Caco-2 (cell line): ENCODE data around the gene YJEFN3. TPM values are rescaled to one million over a fixed set of nuclear protein-coding genes. Genes with fewer than 3 reads are reported as not detected.

ENCODE experiments used
- BruUV-seq: library from RNA; stranded (reverse); fragments of 400-500 nt; replicated peaks from 2 replicates; lab custom pipeline; 2021; lab: Mats Ljungman, UMichigan
- CTCF ChIA-PET: fragments of 300-600 bp; sonication (Branson Sonifier 250); formaldehyde crosslinking; loops from one replicate; lab custom pipeline; 2022; ENCODE audit warnings: antibody characterized with exemption; lab: Charles Lee
- POLR2A ChIA-PET: fragments of 300-600 bp; sonication (Branson Sonifier 250); formaldehyde crosslinking; loops from one replicate; lab custom pipeline; 2022; ENCODE audit warnings: antibody characterized with exemption; lab: Charles Lee
- DNase-seq, 2 experiments: peaks; one replicate each; pipeline versions ENCODE4 v3.0.0 to v3.0.0-alpha.2; 2020 to 2022
- H3K27me3 ChIP-seq: replicated peaks from 2 replicates; pipeline ENCODE4 v1.6.0; 2011; ENCODE audit warnings: low read length; ENCODE audit not compliant: control insufficient read depth, insufficient read depth
- H3K36me3 ChIP-seq: 2 replicates; pipeline ENCODE4 v1.5.1; 2011; ENCODE audit warnings: low read length; ENCODE audit not compliant: control insufficient read depth, insufficient read depth
- H3K4me1 ChIP-seq: fragments of 250-450 bp; sonication (Bioruptor Pico); 2 replicates; pipeline ENCODE4 v1.5.1; 2020; ENCODE audit warnings: mild to moderate bottlenecking
- H3K4me3 ChIP-seq: 2 replicates; pipeline ENCODE4 v1.5.1; 2011; ENCODE audit warnings: low read depth, mild to moderate bottlenecking, control low read depth, low read length
- H3K9me3 ChIP-seq: fragments of 250-450 bp; sonication (Bioruptor Pico); 2 replicates; pipeline ENCODE4 v1.5.1; 2020; ENCODE audit warnings: mild to moderate bottlenecking, moderate library complexity
- H3K27ac Mint-ChIP-seq: one replicate; pipeline ENCODE4 v1.8.0; 2022; ENCODE audit warnings: mixed read lengths; ENCODE audit not compliant: unreplicated experiment
- H3K27me3 Mint-ChIP-seq: one replicate; pipeline ENCODE4 v1.8.0; 2022; ENCODE audit warnings: mixed read lengths; ENCODE audit not compliant: insufficient read depth, unreplicated experiment
- H3K36me3 Mint-ChIP-seq: one replicate; pipeline ENCODE4 v1.8.0; 2022; ENCODE audit warnings: mild to moderate bottlenecking, mixed read lengths; ENCODE audit not compliant: insufficient read depth, unreplicated experiment
- H3K4me1 Mint-ChIP-seq: one replicate; pipeline ENCODE4 v1.8.0; 2022; ENCODE audit warnings: low read depth, mixed read lengths; ENCODE audit not compliant: unreplicated experiment
- H3K4me3 Mint-ChIP-seq: one replicate; pipeline ENCODE4 v1.8.0; 2022; ENCODE audit warnings: mild to moderate bottlenecking, moderate library complexity, mixed read lengths; ENCODE audit not compliant: unreplicated experiment
- H3K9me3 Mint-ChIP-seq: one replicate; pipeline ENCODE4 v1.8.0; 2022; ENCODE audit warnings: mixed read lengths; ENCODE audit not compliant: unreplicated experiment
- intact Hi-C: fragments of 100-400 bp; cut with micrococcal nuclease; formaldehyde crosslinking; loops from one replicate; pipeline ENCODE4 v1.10.0; 2022; ENCODE audit not compliant: unreplicated experiment
- total RNA-seq: library from RNA; stranded (reverse); gene quantifications from 2 replicates; pipeline ENCODE4 v1.2.3, GENCODE V29; 2022
- TF ChIP-seq, protein P1 (sequence below), 2 experiments: fragments of 200-600 bp in 1 of 2; IDR thresholded peaks; 1 replicate in 1 of 2; 2 replicates in 1 of 2; pipeline versions ENCODE4 v1.5.1 to v1.8.0; 2011 to 2022; ENCODE audit warnings: antibody characterized with exemption in 1 of 2, control low read depth in 1 of 2, inconsistent platforms in 1 of 2, low read depth in 1 of 2, low read length in 1 of 2, mild to moderate bottlenecking in 1 of 2, moderate library complexity in 1 of 2; ENCODE audit not compliant: insufficient read depth in 1 of 2, severe bottlenecking in 1 of 2, unreplicated experiment in 1 of 2

Gene YJEFN3
- total RNA-seq, 1 experiment from 2014 or later, result 8.1 TPM

DNA sequence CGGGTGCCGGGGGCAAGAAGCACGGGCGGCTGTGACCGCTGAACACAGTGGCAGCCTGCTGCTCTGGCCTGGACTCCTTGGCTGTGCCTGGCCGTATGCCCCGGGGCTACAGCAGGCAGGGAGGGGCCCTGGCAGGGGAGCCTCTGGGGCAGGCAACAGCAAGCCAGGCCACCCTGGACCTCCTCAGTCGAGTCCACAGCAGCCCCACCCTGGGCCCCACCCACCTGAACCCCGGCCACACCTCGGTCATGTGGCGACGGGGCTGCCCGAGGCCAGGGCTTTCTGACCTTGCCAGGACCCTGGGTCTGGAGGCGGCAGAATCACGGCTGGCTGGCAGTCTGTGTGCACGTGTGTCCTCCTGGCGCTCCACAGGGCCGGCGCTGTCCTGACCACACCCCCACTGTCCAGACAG, 18.0 kb downstream of the YJEFN3 start:
- Mint-ChIP-seq H3K27me3 (peaks cover 4% of the 10 kb centered on the region), H3K9me3 (no peaks in the 10 kb centered on the region), H3K4me1 (no peaks in the 10 kb centered on the region), H3K27ac (no peak overlapping the region), H3K36me3 (no peaks in the 10 kb centered on the region), H3K4me3 (no peak overlapping the region)
- no TSS peak for BruUV-seq
- CTCF ChIA-PET, result no interaction called here
- H3K36me3 ChIP-seq, result no peaks in the 10 kb centered on the region
- intact Hi-C loops, result no loop called here
- no peaks in the 10 kb centered on the region for H3K4me1 ChIP-seq
- POLR2A ChIA-PET, result no interaction called here
- TF ChIP-seq, protein P1, sequence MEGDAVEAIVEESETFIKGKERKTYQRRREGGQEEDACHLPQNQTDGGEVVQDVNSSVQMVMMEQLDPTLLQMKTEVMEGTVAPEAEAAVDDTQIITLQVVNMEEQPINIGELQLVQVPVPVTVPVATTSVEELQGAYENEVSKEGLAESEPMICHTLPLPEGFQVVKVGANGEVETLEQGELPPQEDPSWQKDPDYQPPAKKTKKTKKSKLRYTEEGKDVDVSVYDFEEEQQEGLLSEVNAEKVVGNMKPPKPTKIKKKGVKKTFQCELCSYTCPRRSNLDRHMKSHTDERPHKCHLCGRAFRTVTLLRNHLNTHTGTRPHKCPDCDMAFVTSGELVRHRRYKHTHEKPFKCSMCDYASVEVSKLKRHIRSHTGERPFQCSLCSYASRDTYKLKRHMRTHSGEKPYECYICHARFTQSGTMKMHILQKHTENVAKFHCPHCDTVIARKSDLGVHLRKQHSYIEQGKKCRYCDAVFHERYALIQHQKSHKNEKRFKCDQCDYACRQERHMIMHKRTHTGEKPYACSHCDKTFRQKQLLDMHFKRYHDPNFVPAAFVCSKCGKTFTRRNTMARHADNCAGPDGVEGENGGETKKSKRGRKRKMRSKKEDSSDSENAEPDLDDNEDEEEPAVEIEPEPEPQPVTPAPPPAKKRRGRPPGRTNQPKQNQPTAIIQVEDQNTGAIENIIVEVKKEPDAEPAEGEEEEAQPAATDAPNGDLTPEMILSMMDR (IDR thresholded peaks at IDR 0.05; ENCODE audit: insufficient read depth in 1 of 2, low read depth in 1 of 2, low read length in 1 of 2, severe bottlenecking in 1 of 2, unreplicated experiment in 1 of 2), result no peak
- no peaks in the 10 kb centered on the region for H3K27me3 ChIP-seq
- no peak overlapping the region for H3K4me3 ChIP-seq
- no peak for DNase-seq
- no peaks in the 10 kb centered on the region for H3K9me3 ChIP-seq

DNA sequence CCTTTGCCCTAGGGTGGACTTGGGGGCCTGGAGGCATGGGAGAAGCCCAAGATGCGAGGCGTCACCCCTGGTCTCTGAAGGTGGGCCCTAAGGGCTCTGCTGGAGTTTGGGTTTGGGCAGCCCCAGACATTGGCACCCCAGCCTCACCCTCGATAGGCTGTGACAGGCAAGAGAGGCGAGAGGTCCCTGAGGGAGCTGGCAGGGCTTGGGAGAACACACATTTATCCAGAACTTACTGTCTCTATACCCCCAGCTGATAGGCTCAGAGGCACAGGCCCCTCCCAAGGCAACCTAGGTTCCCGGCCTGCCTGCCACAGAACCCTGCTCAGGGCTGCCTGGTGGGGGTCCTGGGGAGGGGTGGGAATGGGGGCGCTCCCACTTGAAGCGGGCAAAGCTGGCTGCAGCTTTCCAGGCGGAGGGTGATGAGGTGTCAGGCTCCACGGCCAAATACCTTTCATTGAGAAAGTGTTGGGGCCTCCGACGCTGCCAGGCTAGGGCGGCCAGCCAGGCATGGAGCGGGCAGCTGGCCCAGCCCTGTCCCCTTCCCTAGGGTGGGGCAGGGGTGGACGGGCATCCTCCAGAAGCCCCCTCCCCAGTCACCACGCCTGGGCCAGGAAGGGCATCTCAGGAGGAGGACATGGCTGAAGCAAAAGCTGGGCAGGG, 19.1 kb downstream of the YJEFN3 start:
- no peaks in the 10 kb centered on the region for H3K36me3 Mint-ChIP-seq
- ChIA-PET POLR2A (no interaction called here), CTCF (no interaction called here)
- TF ChIP-seq, protein P1 (IDR thresholded peaks at IDR 0.05; ENCODE audit: insufficient read depth in 1 of 2, low read depth in 1 of 2, low read length in 1 of 2, severe bottlenecking in 1 of 2, unreplicated experiment in 1 of 2), result no peak
- no TSS peak for BruUV-seq
- no peak overlapping the region for H3K27ac Mint-ChIP-seq
- H3K4me1 Mint-ChIP-seq, result no peaks in the 10 kb centered on the region
- no peak overlapping the region for H3K4me3 ChIP-seq
- intact Hi-C loops, result no loop called here
- H3K27me3 Mint-ChIP-seq, result peaks cover 4% of the 10 kb centered on the region
- DNase-seq, result no peak
- H3K4me3 Mint-ChIP-seq, result no peak overlapping the region
- H3K9me3 Mint-ChIP-seq, result no peaks in the 10 kb centered on the region
- no peaks in the 10 kb centered on the region for H3K4me1 ChIP-seq
- no peaks in the 10 kb centered on the region for H3K9me3 ChIP-seq
- H3K36me3 ChIP-seq, result no peaks in the 10 kb centered on the region
- H3K27me3 ChIP-seq, result no peaks in the 10 kb centered on the region

DNA sequence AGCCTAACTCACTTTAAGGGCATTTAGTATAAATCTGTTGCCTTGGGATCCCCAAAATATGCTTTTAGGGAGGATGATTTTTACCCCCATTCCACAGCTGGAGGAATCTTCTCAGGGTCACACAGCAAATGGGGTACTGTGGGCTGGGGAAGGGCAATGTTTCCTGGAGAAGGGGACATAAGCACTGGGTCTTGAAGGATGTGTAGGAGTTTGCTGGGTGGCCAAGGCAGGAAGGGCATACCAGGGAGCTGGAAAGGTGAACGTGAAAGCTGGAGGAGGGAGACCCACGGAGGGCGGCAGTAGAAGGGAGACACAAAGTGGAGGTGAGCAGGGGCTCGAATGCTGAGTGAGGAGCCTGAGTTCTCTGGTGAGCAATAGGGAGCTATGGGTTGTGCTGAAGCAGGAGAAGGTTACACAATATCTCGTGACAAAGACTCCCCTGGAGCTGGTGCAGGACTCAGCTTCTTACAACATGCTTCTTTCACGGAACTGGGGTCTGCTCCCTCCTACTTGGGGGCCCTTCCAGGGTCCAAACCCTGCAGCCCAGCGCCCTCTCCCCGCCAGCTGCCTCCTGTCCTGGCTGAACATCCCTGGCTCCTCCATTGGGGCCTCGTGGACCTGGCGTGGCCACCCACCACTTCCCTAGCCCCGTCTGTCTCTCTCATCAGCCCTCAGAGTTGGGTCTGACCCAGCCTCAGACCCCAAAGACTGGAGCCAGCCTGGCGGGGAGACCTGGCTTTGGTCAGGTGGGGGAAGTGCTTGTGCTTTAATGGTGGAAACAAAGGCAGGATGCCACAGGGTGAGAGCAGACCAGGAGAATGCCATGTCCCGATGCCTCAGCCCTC, 20.4 kb downstream of the YJEFN3 start:
- no peaks in the 10 kb centered on the region for H3K27me3 ChIP-seq
- POLR2A ChIA-PET, result no interaction called here
- H3K9me3 ChIP-seq, result no peaks in the 10 kb centered on the region
- CTCF ChIA-PET, result no interaction called here
- DNase-seq, result no peak
- TF ChIP-seq, protein P1 (IDR thresholded peaks at IDR 0.05; ENCODE audit: insufficient read depth in 1 of 2, low read depth in 1 of 2, low read length in 1 of 2, severe bottlenecking in 1 of 2, unreplicated experiment in 1 of 2), result no peak
- no peaks in the 10 kb centered on the region for H3K36me3 Mint-ChIP-seq
- no peaks in the 10 kb centered on the region for H3K9me3 Mint-ChIP-seq
- no peaks in the 10 kb centered on the region for H3K4me1 ChIP-seq
- no peaks in the 10 kb centered on the region for H3K4me1 Mint-ChIP-seq
- H3K36me3 ChIP-seq, result no peaks in the 10 kb centered on the region
- no TSS peak for BruUV-seq
- no peak overlapping the region for H3K4me3 ChIP-seq
- intact Hi-C loops, result no loop called here
- H3K27ac Mint-ChIP-seq, result no peak overlapping the region
- no peak overlapping the region for H3K4me3 Mint-ChIP-seq
- peaks cover 4% of the 10 kb centered on the region for H3K27me3 Mint-ChIP-seq
